DOHH2 (cell line): ENCODE data around the gene HDDC3.

Experiments
- H3F3A ChIP-seq: fragments of 200-600 bp; sonication (generic), shearing (Covaris generic); 2 replicates; pipeline ENCODE4 v1.6.0; 2016; ENCODE audit warnings: antibody characterized with exemption, mild to moderate bottlenecking; ENCODE audit not compliant: control insufficient read depth, insufficient read depth
- H3K27ac ChIP-seq: fragments of 200-600 bp; sonication (generic); 2 replicates; pipeline ENCODE4 v1.5.1; 2014; ENCODE audit warnings: low read depth, mild to moderate bottlenecking, low read length, moderate library complexity
- H3K27me3 ChIP-seq: fragments of 200-600 bp; sonication (generic); 2 replicates; pipeline ENCODE4 v1.6.1; 2014; ENCODE audit warnings: mild to moderate bottlenecking, low read length, mixed read lengths; ENCODE audit not compliant: control insufficient read depth
- H3K36me3 ChIP-seq: fragments of 200-600 bp; sonication (generic); 2 replicates; pipeline ENCODE4 v1.6.1; 2014; ENCODE audit warnings: mild to moderate bottlenecking, low read length, moderate library complexity, mixed read lengths; ENCODE audit not compliant: control insufficient read depth
- H3K4me1 ChIP-seq: fragments of 200-600 bp; sonication (generic); 2 replicates; pipeline ENCODE4 v1.6.1; 2014; ENCODE audit warnings: mild to moderate bottlenecking, low read length, mixed read lengths; ENCODE audit not compliant: control insufficient read depth
- H3K4me2 ChIP-seq: fragments of 200-600 bp; sonication (generic); 2 replicates; pipeline ENCODE4 v1.6.0; 2014; ENCODE audit warnings: mild to moderate bottlenecking, low read length, moderate library complexity
- H3K4me3 ChIP-seq: fragments of 200-600 bp; sonication (generic); 2 replicates; pipeline ENCODE4 v1.5.1; 2014; ENCODE audit warnings: mild to moderate bottlenecking, low read length, mixed read lengths
- H3K79me2 ChIP-seq: fragments of 200-600 bp; sonication (generic); 2 replicates; pipeline ENCODE4 v1.6.1; 2014; ENCODE audit warnings: mild to moderate bottlenecking, low read length, mixed read lengths; ENCODE audit not compliant: control insufficient read depth
- H3K9me2 ChIP-seq: fragments of 200-600 bp; sonication (generic); replicated peaks from 2 replicates; pipeline ENCODE4 v1.6.1; 2014; ENCODE audit warnings: mild to moderate bottlenecking, low read length, mixed read lengths; ENCODE audit not compliant: control insufficient read depth
- H3K9me3 ChIP-seq: fragments of 200-600 bp; sonication (generic); 2 replicates; pipeline ENCODE4 v1.6.1; 2014; ENCODE audit warnings: antibody characterized with exemption, low read length, mixed read lengths; ENCODE audit not compliant: control insufficient read depth, insufficient read depth
- H4K20me1 ChIP-seq: fragments of 200-600 bp; sonication (generic); 2 replicates; pipeline ENCODE4 v1.6.0; 2014; ENCODE audit warnings: low read depth, mild to moderate bottlenecking, antibody characterized with exemption, low read length, moderate library complexity; ENCODE audit not compliant: control insufficient read depth, insufficient read depth
- EZH2phosphoT487 ChIP-seq: fragments of 200-600 bp; sonication (generic); IDR thresholded peaks from 2 replicates; pipeline ENCODE4 v1.6.1; 2017; ENCODE audit warnings: borderline replicate concordance, mild to moderate bottlenecking, antibody characterized with exemption, low read length, moderate library complexity, mixed read lengths
- TF ChIP-seq, protein P1 (sequence below): fragments of 200-600 bp; sonication (generic); IDR thresholded peaks from one replicate; pipeline ENCODE4 v1.5.1; 2014; ENCODE audit warnings: antibody characterized with exemption, mild to moderate bottlenecking, low read depth, low read length; ENCODE audit not compliant: poor library complexity, severe bottlenecking

Gene HDDC3

DNA sequence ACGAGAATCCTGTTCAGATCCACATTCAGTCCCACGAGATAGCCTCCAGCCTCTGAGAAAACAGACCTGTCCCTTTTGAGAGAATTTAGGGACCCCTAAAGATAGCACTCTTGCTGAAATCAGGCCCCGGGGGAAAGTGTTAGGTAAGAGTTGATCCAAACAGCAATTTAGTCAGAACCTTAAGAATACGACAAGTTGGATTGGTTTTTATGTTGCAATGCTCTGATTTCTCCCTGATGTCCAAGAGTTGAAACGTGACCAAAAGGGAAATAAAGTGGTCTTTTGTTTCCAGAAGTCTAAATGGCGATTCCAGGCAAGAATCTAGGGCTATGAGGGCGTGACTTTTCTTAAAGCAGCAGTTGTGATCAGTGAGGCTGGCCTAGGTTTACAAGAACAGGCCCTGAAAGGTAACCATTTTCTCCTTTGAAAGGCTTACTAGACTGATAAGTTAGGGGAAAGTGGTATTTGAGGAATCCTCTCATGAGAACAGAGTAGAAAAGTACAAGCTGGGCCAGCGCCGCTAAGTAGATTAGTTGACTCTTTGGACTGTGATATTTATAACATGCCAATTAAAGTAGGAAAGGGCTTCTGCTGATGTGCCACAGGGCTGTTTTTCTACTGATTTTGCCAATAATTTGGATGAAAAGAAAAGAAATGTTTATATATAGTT, 24.4 kb downstream of the HDDC3 start:
- no peaks in the 10 kb centered on the region for H3K9me2 ChIP-seq
- peaks cover 12% of the 10 kb centered on the region for H3K4me1 ChIP-seq
- H3K36me3 ChIP-seq = peaks cover 84% of the 10 kb centered on the region

DNA sequence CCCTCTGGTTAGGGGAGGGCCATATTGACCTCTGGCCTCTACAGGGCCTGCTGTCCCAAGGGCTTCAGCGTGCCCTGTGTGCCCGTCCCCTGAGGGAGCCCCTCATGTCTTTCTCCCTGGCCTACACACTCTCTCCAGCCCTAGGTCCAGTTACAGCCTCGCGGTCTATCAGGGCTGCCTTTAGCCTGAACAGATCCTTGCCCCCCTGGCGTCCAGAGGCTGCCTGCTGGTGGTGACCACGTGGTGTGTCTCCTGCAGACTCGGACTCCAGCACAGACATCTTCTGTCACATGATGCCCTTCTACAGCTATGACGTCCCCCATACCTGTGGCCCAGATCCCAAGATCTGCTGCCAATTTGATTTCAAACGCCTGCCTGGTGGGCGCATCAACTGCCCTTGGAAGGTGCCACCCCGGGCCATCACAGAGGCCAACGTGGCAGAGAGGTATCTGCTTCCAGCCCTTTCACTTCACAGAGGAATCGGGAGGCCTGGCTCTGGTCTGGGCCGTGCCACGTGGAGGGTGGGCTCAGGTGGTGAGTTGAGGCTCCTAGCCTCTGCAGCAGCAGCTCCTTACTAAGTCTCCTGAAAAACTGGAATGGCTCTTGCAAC, 25.2 kb downstream of the HDDC3 start:
- Histone ChIP-seq H3K27ac (no peak overlapping the region), H3K4me2 (no peak overlapping the region), H3K4me3 (no peak overlapping the region), H3K9me2 (no peaks in the 10 kb centered on the region), H3K36me3 (peaks cover 75% of the 10 kb centered on the region), H4K20me1 (no peaks in the 10 kb centered on the region), H3F3A (no peaks in the 10 kb centered on the region), H3K27me3 (no peaks in the 10 kb centered on the region), H3K79me2 (peaks cover 23% of the 10 kb centered on the region), H3K4me1 (peaks cover 12% of the 10 kb centered on the region), H3K9me3 (no peaks in the 10 kb centered on the region)
- TF ChIP-seq, protein P1, sequence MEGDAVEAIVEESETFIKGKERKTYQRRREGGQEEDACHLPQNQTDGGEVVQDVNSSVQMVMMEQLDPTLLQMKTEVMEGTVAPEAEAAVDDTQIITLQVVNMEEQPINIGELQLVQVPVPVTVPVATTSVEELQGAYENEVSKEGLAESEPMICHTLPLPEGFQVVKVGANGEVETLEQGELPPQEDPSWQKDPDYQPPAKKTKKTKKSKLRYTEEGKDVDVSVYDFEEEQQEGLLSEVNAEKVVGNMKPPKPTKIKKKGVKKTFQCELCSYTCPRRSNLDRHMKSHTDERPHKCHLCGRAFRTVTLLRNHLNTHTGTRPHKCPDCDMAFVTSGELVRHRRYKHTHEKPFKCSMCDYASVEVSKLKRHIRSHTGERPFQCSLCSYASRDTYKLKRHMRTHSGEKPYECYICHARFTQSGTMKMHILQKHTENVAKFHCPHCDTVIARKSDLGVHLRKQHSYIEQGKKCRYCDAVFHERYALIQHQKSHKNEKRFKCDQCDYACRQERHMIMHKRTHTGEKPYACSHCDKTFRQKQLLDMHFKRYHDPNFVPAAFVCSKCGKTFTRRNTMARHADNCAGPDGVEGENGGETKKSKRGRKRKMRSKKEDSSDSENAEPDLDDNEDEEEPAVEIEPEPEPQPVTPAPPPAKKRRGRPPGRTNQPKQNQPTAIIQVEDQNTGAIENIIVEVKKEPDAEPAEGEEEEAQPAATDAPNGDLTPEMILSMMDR = no peak
- TF ChIP-seq EZH2phosphoT487 = no peak

More for the DNA sequence above, 24.4 kb downstream of the HDDC3 start:
- peaks cover 23% of the 10 kb centered on the region for H3K79me2 ChIP-seq
- no peaks in the 10 kb centered on the region for H4K20me1 ChIP-seq
- no peaks in the 10 kb centered on the region for H3F3A ChIP-seq
- H3K9me3 ChIP-seq = no peaks in the 10 kb centered on the region
- no peak overlapping the region for H3K4me3 ChIP-seq
- no peak for TF ChIP-seq EZH2phosphoT487
- TF ChIP-seq, protein P1 = no peak
- H3K4me2 ChIP-seq = no peak overlapping the region
- no peaks in the 10 kb centered on the region for H3K27me3 ChIP-seq
- H3K27ac ChIP-seq = no peak overlapping the region

DNA sequence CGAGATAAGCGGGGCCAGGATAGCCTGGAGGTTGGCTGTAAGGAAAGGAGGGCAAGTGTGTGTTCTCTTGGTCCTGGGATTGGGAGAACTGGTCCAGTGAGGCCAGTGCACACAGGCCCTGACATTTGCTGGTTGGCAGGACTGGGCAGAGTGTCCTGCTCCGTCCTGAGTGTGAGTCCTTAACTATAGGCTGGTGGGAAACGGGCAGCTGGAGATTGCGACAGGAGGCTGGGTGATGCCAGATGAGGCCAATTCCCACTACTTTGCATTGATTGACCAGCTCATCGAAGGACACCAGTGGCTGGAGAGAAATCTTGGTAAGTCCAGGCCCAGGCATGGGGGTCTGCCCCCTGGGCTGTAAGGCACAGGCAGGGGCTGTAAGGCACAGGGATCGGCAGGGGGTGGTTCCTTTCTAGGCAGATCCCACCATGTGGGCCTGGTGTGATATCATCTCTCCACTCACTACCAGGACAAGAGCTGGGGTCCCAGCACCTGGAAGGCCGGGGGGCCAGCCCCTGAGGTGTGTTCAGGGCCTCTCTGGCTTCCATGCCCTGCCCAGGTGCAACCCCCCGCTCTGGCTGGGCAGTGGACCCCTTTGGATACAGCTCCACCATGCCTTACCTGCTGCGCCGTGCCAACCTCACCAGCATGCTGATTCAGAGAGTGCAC, 26.0 kb downstream of the HDDC3 start:
- peaks cover 67% of the 10 kb centered on the region for H3K36me3 ChIP-seq
- H3K4me3 ChIP-seq = no peak overlapping the region
- peaks cover 20% of the 10 kb centered on the region for H3K4me1 ChIP-seq
- H3K9me3 ChIP-seq = no peaks in the 10 kb centered on the region
- no peaks in the 10 kb centered on the region for H3F3A ChIP-seq
- H3K4me2 ChIP-seq = no peak overlapping the region
- H3K27me3 ChIP-seq = no peaks in the 10 kb centered on the region
- no peak overlapping the region for H3K27ac ChIP-seq
- no peaks in the 10 kb centered on the region for H3K9me2 ChIP-seq
- peaks cover 28% of the 10 kb centered on the region for H3K79me2 ChIP-seq
- TF ChIP-seq, protein P1 = no peak
- no peak for TF ChIP-seq EZH2phosphoT487
- H4K20me1 ChIP-seq = no peaks in the 10 kb centered on the region
